Neural progenitor cell (in vitro differentiated cells): ENCODE results near the gene ARL6IP6. TPM values are rescaled to one million over a fixed set of nuclear protein-coding genes. Genes with fewer than 3 reads are reported as not detected.

Experiments
- DNase-seq: peaks from one replicate; pipeline ENCODE4 v3.0.0-alpha.2; 2016; ENCODE audit warnings: low spot score
- H2AFZ ChIP-seq: fragments of 200-600 bp; sonication (generic); replicated peaks from 2 replicates; pipeline ENCODE4 v1.6.1; 2016; ENCODE audit warnings: antibody characterized with exemption
- H3F3A ChIP-seq: fragments of 200-600 bp; sonication (generic); 2 replicates; pipeline ENCODE4 v1.6.1; 2016; ENCODE audit warnings: antibody characterized with exemption, low read depth
- H3K27ac ChIP-seq: fragments of 200-600 bp; sonication (generic); 2 replicates; pipeline ENCODE4 v1.5.1; 2016; ENCODE audit warnings: mild to moderate bottlenecking
- H3K27me3 ChIP-seq: fragments of 200-600 bp; sonication (generic); 2 replicates; pipeline ENCODE4 v1.6.1; 2016; ENCODE audit warnings: mild to moderate bottlenecking, moderate library complexity
- H3K36me3 ChIP-seq: fragments of 200-600 bp; sonication (generic); 2 replicates; pipeline ENCODE4 v1.5.1; 2016
- H3K4me1 ChIP-seq: fragments of 200-600 bp; sonication (generic); 2 replicates; pipeline ENCODE4 v1.6.1; 2016; ENCODE audit warnings: mixed run types
- H3K4me2 ChIP-seq: fragments of 200-600 bp; sonication (generic); 2 replicates; pipeline ENCODE4 v1.6.1; 2016
- H3K4me3 ChIP-seq: fragments of 200-600 bp; sonication (generic); 2 replicates; pipeline ENCODE4 v1.5.1; 2016
- H3K79me2 ChIP-seq: fragments of 200-600 bp; sonication (generic); 2 replicates; pipeline ENCODE4 v1.6.1; 2016; ENCODE audit warnings: low read depth
- H3K9ac ChIP-seq: fragments of 200-600 bp; sonication (generic); 2 replicates; pipeline ENCODE4 v1.6.1; 2016
- H3K9me3 ChIP-seq: fragments of 200-600 bp; sonication (generic); 2 replicates; pipeline ENCODE4 v1.5.1; 2016; ENCODE audit warnings: low read depth
- H4K20me1 ChIP-seq: fragments of 200-600 bp; sonication (generic); 2 replicates; pipeline ENCODE4 v1.6.1; 2016; ENCODE audit warnings: low read depth
- H3K27ac Mint-ChIP-seq: 3 replicates; pipeline ENCODE4 v1.8.0; 2021; ENCODE audit warnings: mixed read lengths
- H3K27me3 Mint-ChIP-seq: 2 replicates; pipeline ENCODE4 v1.8.0; 2022; ENCODE audit warnings: low read depth, mild to moderate bottlenecking, inconsistent platforms, moderate library complexity, mixed read lengths; ENCODE audit not compliant: insufficient read depth
- H3K36me3 Mint-ChIP-seq: 3 replicates; pipeline ENCODE4 v1.8.0; 2021; ENCODE audit warnings: mixed read lengths
- H3K4me1 Mint-ChIP-seq: 3 replicates; pipeline ENCODE4 v1.8.0; 2021; ENCODE audit warnings: mixed read lengths
- H3K4me3 Mint-ChIP-seq: 3 replicates; pipeline ENCODE4 v1.8.0; 2021; ENCODE audit warnings: mild to moderate bottlenecking, moderate library complexity, mixed read lengths
- H3K9me3 Mint-ChIP-seq: 3 replicates; pipeline ENCODE4 v1.8.0; 2020; ENCODE audit warnings: mixed read lengths
- CTCF ChIP-seq: fragments of 200-600 bp; sonication (generic); IDR thresholded peaks from 2 replicates; pipeline ENCODE4 v1.5.1; 2017; ENCODE audit warnings: antibody characterized with exemption, mild to moderate bottlenecking
- EZH2 ChIP-seq: fragments of 200-600 bp; sonication (generic); IDR thresholded peaks from 2 replicates; pipeline ENCODE4 v1.6.1; 2017; ENCODE audit warnings: antibody characterized with exemption, mild to moderate bottlenecking, moderate library complexity
- EZH2phosphoT487 ChIP-seq: fragments of 200-600 bp; sonication (generic); IDR thresholded peaks from 2 replicates; pipeline ENCODE4 v1.6.1; 2017; ENCODE audit warnings: antibody characterized with exemption
- total RNA-seq: library from RNA; depleted of rRNA; stranded (reverse); fragments of >200 nt; gene quantifications from 2 replicates; pipeline ENCODE4 v1.2.3, GENCODE V29; 2015; ENCODE audit warnings: low replicate concordance

Gene ARL6IP6
- total RNA-seq, 1 donor from 2014 or later = 104 TPM

- Histone ChIP-seq H3K9me3 (no peaks in the 10 kb centered on the region), H3K27ac (no peak overlapping the region), H3K4me3 (no peak overlapping the region), H3K9ac (no peak overlapping the region), H3K4me1 (peaks cover 6% of the 10 kb centered on the region), H3K4me2 (no peak overlapping the region), H2AFZ (no peak overlapping the region), H3K36me3 (no peaks in the 10 kb centered on the region), H3F3A (no peaks in the 10 kb centered on the region), H3K79me2 (no peaks in the 10 kb centered on the region), H3K27me3 (no peaks in the 10 kb centered on the region), H4K20me1 (no peaks in the 10 kb centered on the region)
- TF ChIP-seq CTCF (no peak), EZH2phosphoT487 (no peak), EZH2 (no peak)
- DNase-seq = no peak
- no peaks in the 10 kb centered on the region for H3K27me3 Mint-ChIP-seq
- no peak overlapping the region for H3K4me3 Mint-ChIP-seq
- peaks cover 2% of the 10 kb centered on the region for H3K4me1 Mint-ChIP-seq
- peaks cover 21% of the 10 kb centered on the region for H3K9me3 Mint-ChIP-seq
- H3K36me3 Mint-ChIP-seq = peaks cover 3% of the 10 kb centered on the region
- no peak overlapping the region for H3K27ac Mint-ChIP-seq
Measured at GRCh38 chr2:152811916-152812315, 93.5 kb downstream of the ARL6IP6 start.

Other genes starting within 250 kb of the ARL6IP6 start
- 210 and 257 TPM in 2 replicates for gene PRPF40A, start 1.2 kb upstream of the ARL6IP6 start, total RNA-seq